Fibroblast of lung (primary cell): ENCODE data around the gene CATSPER1. TPM values are rescaled to one million over a fixed set of nuclear protein-coding genes. Genes with fewer than 3 reads are reported as not detected.
A peak's percentile ranks its signal among the peaks of the same experiment; 100 is the strongest.
"Not testable (repeated sequence)": the region's sequence is repeated elsewhere in the genome, so short reads cannot be mapped to it uniquely, and the experiment has no call there.

Experiments used
- DNase-seq, 2 donors: peaks; one replicate each; pipeline versions ENCODE4 v3.0.0 to v3.0.0-alpha.2; 2010; ENCODE audit warnings: low read depth in 2 of 2
- H2AFZ ChIP-seq: 2 replicates; pipeline ENCODE4 v1.5.1; 2012; ENCODE audit warnings: low read length, control low read depth, inconsistent platforms
- H3K27ac ChIP-seq: 2 replicates; pipeline ENCODE4 v1.5.1; 2011; ENCODE audit warnings: low read length, control low read depth; ENCODE audit not compliant: insufficient read depth
- H3K27me3 ChIP-seq: 2 replicates; pipeline ENCODE4 v1.5.1; 2011; ENCODE audit warnings: mild to moderate bottlenecking, low read length; ENCODE audit not compliant: control insufficient read depth, insufficient read depth
- H3K36me3 ChIP-seq: 2 replicates; pipeline ENCODE4 v1.5.1; 2011; ENCODE audit warnings: low read length; ENCODE audit not compliant: control insufficient read depth, insufficient read depth
- H3K4me1 ChIP-seq: 2 replicates; pipeline ENCODE4 v1.5.1; 2011; ENCODE audit warnings: low read length; ENCODE audit not compliant: control insufficient read depth, insufficient read depth; ENCODE audit errors: extremely low read depth
- H3K4me2 ChIP-seq: 2 replicates; pipeline ENCODE4 v1.5.1; 2011; ENCODE audit warnings: low read length, control low read depth; ENCODE audit not compliant: insufficient read depth; ENCODE audit errors: extremely low read depth
- H3K4me3 ChIP-seq, 4 experiments: fragments of 200-600 bp in 1 of 4; sonication (generic) in 1 of 4; replicated peaks in 1 of 4; 2 replicates each; pipeline ENCODE4 v1.5.1; 2011 to 2016; ENCODE audit warnings: low read length in 4 of 4, low read depth in 3 of 4, mild to moderate bottlenecking in 3 of 4, control low read depth in 2 of 4, inconsistent platforms in 1 of 4, mixed read lengths in 1 of 4; ENCODE audit not compliant: insufficient read depth in 1 of 4; ENCODE audit errors: control extremely low read depth in 1 of 4
- H3K79me2 ChIP-seq: 2 replicates; pipeline ENCODE4 v1.5.1; 2012; ENCODE audit warnings: mild to moderate bottlenecking, low read length, inconsistent platforms; ENCODE audit not compliant: control insufficient read depth, insufficient read depth
- H3K9ac ChIP-seq: 2 replicates; pipeline ENCODE4 v1.5.1; 2011; ENCODE audit warnings: mild to moderate bottlenecking, low read length, control low read depth; ENCODE audit not compliant: insufficient read depth
- H3K9me3 ChIP-seq: 2 replicates; pipeline ENCODE4 v1.5.1; 2012; ENCODE audit warnings: low read depth, low read length; ENCODE audit not compliant: control insufficient read depth, insufficient read depth
- H4K20me1 ChIP-seq: 2 replicates; pipeline ENCODE4 v1.5.1; 2011; ENCODE audit warnings: low read length; ENCODE audit not compliant: control insufficient read depth, insufficient read depth; ENCODE audit errors: extremely low read depth
- CTCF ChIP-seq, 2 donors: IDR thresholded peaks in 1 of 2; conservative IDR thresholded peaks in 1 of 2; 1 replicate in 1 of 2; 2 replicates in 1 of 2; pipeline ENCODE4 v1.5.1; 2011 to 2012; ENCODE audit warnings: low read length in 2 of 2, control low read depth in 1 of 2, inconsistent platforms in 1 of 2, low read depth in 1 of 2, mild to moderate bottlenecking in 1 of 2
- EZH2 ChIP-seq: IDR thresholded peaks from 2 replicates; pipeline ENCODE4 v1.5.1; 2012; ENCODE audit warnings: low read length, control low read depth, mild to moderate bottlenecking; ENCODE audit errors: missing control alignments
- polyA plus RNA-seq, 2 donors: library from polyadenylated mRNA; depleted of rRNA in 1 of 2; stranded (reverse) in 1 of 2; unstranded in 1 of 2; fragments of >200 nt; gene quantifications; 2 replicates each; pipeline ENCODE4 v1.2.1, GENCODE V29; 2011 to 2012; ENCODE audit warnings: missing spikeins in 1 of 2
- total RNA-seq: library from RNA; depleted of rRNA; stranded (reverse); fragments of >200 nt; gene quantifications from 2 replicates; pipeline ENCODE4 v1.2.1, GENCODE V29; 2014

CATSPER1 gene
- total and polyA plus RNA-seq, 2 donors (not counting 1 experiment from before 2014, with no cell fraction given), result not detected

DNA sequence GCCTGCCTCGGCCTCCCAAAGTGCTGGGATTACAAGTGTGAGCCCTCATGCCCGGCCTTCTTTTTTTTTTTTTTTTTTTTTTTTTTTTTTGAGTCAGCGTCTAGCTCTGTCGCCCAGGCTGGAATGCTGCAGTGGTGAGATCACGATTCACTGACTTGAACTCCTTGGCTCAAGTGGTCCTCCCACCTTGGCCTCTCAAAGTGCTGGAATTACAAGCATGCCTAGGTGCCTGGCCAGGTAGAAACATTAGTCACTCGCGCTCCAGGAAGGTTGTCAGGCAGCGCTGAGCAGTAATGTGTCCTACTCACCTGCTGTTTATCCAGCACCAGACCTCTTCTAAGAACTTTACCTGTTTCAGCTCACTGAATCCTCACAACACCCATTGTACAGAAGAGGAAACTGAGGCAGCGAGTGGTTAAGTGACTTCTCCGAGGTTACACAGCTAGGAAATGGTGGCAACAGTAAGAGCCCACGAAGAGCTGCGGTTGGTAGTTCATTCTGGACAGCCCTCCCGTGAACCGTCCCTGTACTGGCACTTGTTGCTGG lies 15.0 kb downstream of the CATSPER1 start:
- H3K4me2 ChIP-seq, result no peak overlapping the region

GRCh38 chr11:66010036-66010435 lies 16.2 kb downstream of the CATSPER1 start:
- H2AFZ ChIP-seq, H3K79me2 ChIP-seq, DNase-seq, H3K27me3 ChIP-seq, H3K4me1 ChIP-seq, H3K9me3 ChIP-seq, H3K4me2 ChIP-seq, H3K9ac ChIP-seq, H3K4me3 ChIP-seq, H3K27ac ChIP-seq, H4K20me1 ChIP-seq, H3K36me3 ChIP-seq: not testable (repeated sequence)

More for the DNA sequence above, 15.0 kb downstream of the CATSPER1 start:
- Histone ChIP-seq H3K4me3 (no peak overlapping the region), H4K20me1 (no peaks in the 10 kb centered on the region), H3K4me1 (peaks cover 3% of the 10 kb centered on the region), H3K79me2 (no peaks in the 10 kb centered on the region), H2AFZ (no peak overlapping the region), H3K9me3 (no peaks in the 10 kb centered on the region), H3K9ac (no peak overlapping the region), H3K27me3 (peaks cover 7% of the 10 kb centered on the region), H3K27ac (no peak overlapping the region), H3K36me3 (no peaks in the 10 kb centered on the region)
- TF ChIP-seq CTCF (conservative IDR thresholded peaks at IDR 0.05 in 1 of 2, IDR thresholded peaks at IDR 0.05 in 1 of 2; ENCODE audit: low read depth in 1 of 2, low read length in 2 of 2) (no peak), EZH2 (no peak)
- peak in 1 of 2 donors; percentile 83 for DNase-seq

DNA sequence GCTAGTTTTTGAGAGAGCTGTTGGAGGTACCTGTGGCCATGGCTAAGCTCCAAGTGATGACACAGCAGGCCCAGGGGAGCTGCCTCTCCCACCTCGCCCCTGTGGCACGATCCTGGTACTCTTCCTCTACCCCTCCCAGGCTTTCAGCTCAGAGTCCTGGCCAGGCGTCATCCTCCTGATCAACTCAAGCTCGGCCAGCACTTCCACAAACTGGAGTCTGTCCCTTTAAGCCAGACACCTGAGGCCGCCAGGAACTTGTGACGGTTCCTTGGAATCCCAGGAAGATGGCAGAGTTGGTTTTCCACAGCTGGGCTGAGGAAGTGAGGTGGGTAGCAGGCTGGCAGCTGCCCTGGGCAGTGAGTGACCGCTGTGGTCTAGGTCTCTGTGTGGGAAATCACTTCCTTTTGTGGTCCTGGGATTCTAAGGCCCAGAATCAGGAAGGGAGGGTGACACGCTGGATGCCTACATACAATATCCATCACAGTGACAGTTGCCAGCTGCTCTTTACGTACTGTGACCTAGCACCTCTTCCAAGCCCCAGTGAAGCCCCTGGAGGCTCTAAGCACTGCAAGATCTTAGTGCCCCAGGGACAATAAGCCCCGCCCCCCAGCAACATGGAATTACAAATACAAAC lies 17.7 kb downstream of the CATSPER1 start:
- TF ChIP-seq CTCF (conservative IDR thresholded peaks at IDR 0.05 in 1 of 2, IDR thresholded peaks at IDR 0.05 in 1 of 2; ENCODE audit: low read depth in 1 of 2, low read length in 2 of 2) (no peak), EZH2 (no peak)
- H3K4me3 ChIP-seq, result no peak overlapping the region
- peaks cover 8% of the 10 kb centered on the region for H3K36me3 ChIP-seq
- H3K4me1 ChIP-seq, result no peaks in the 10 kb centered on the region
- H3K27ac ChIP-seq, result no peak overlapping the region
- no peak overlapping the region for H3K9ac ChIP-seq
- no peak overlapping the region for H2AFZ ChIP-seq
- H3K27me3 ChIP-seq, result peaks cover 7% of the 10 kb centered on the region
- H3K9me3 ChIP-seq, result no peaks in the 10 kb centered on the region
- no peaks in the 10 kb centered on the region for H4K20me1 ChIP-seq
- H3K79me2 ChIP-seq, result peaks cover 5% of the 10 kb centered on the region
- no peak overlapping the region for H3K4me2 ChIP-seq
- no peak for DNase-seq
